HAP-1 (cell line): ENCODE data around the gene TADA3.
A peak's percentile ranks its signal among the peaks of the same experiment; 100 is the strongest.

ENCODE experiments used
- DNase-seq, 2 experiments: peaks; one replicate each; pipeline ENCODE4 v3.0.0-alpha.2; 2016 to 2020; ENCODE audit warnings: low spot score in 2 of 2
- H3K27me3 ChIP-seq: fragments of 250-450 bp; sonication (Bioruptor Pico); 2 replicates; pipeline ENCODE4 v1.5.1; 2020; ENCODE audit warnings: low read depth, mild to moderate bottlenecking, moderate library complexity
- H3K36me3 ChIP-seq: fragments of 250-450 bp; sonication (Bioruptor Pico); replicated peaks from 2 replicates; pipeline ENCODE4 v1.5.1; 2020; ENCODE audit warnings: mild to moderate bottlenecking
- H3K4me1 ChIP-seq: fragments of 250-450 bp; sonication (Bioruptor Pico); 2 replicates; pipeline ENCODE4 v1.5.1; 2020; ENCODE audit warnings: mild to moderate bottlenecking
- H3K4me3 ChIP-seq: fragments of 250-450 bp; sonication (Bioruptor Pico); 2 replicates; pipeline ENCODE4 v1.5.1; 2020; ENCODE audit warnings: mild to moderate bottlenecking, moderate library complexity
- H3K9me3 ChIP-seq: fragments of 250-450 bp; sonication (Bioruptor Pico); 2 replicates; pipeline ENCODE4 v1.5.1; 2020; ENCODE audit warnings: mild to moderate bottlenecking, moderate library complexity
- in situ Hi-C: fragments of 300-500 bp; cut with MboI; formaldehyde crosslinking; loops from 3 replicates; pipeline ENCODE4 v1.14.3; 2020; ENCODE audit warnings: low sequenced_read_pairs, inconsistent platforms, mixed read lengths

Gene TADA3

GRCh38 chr3:9749645-9750555 lies 42.4 kb downstream of the TADA3 start, which contains the start of gene OGG1:
Gene OGG1 (plus strand): TSS chr3:9749952. CDS start chr3:9750287, 335 bp downstream.
- Histone ChIP-seq H3K36me3 (peaks cover 57% of the 10 kb centered on the region), H3K9me3 (no peaks in the 10 kb centered on the region), H3K4me1 (peaks cover 5% of the 10 kb centered on the region), H3K27me3 (no peaks in the 10 kb centered on the region), H3K4me3 (peak within 1 kb of the TSS; percentile 57)
- peak; percentile 95 to 99 for DNase-seq
- in situ Hi-C loops, result no loop called here

- peaks cover 5% of the 10 kb centered on the region for H3K4me1 ChIP-seq
- peak in 1 of 2 experiments; percentile 43 for DNase-seq
- H3K27me3 ChIP-seq, result no peaks in the 10 kb centered on the region
- H3K9me3 ChIP-seq, result no peaks in the 10 kb centered on the region
- H3K36me3 ChIP-seq, result peaks cover 63% of the 10 kb centered on the region
- in situ Hi-C loops, result no loop called here
- peak overlapping the region; percentile 57 for H3K4me3 ChIP-seq
Observed at GRCh38 chr3:9749296-9749644, 43.0 kb downstream of the TADA3 start.

- in situ Hi-C loops, result no loop called here
- H3K4me1 ChIP-seq, result peaks cover 5% of the 10 kb centered on the region
- peaks cover 75% of the 10 kb centered on the region for H3K36me3 ChIP-seq
- no peaks in the 10 kb centered on the region for H3K27me3 ChIP-seq
- no peak for DNase-seq
- H3K9me3 ChIP-seq, result no peaks in the 10 kb centered on the region
- no peak overlapping the region for H3K4me3 ChIP-seq
Observed at GRCh38 chr3:9748031-9748430, 44.2 kb downstream of the TADA3 start.

- in situ Hi-C loops, result no loop called here
- Histone ChIP-seq H3K27me3 (no peaks in the 10 kb centered on the region), H3K36me3 (peaks cover 80% of the 10 kb centered on the region), H3K4me1 (peaks cover 5% of the 10 kb centered on the region), H3K4me3 (no peak overlapping the region), H3K9me3 (no peaks in the 10 kb centered on the region)
- no peak for DNase-seq
Observed at GRCh38 chr3:9747267-9747666, 45.0 kb downstream of the TADA3 start.

GRCh38 chr3:9746330-9746729 lies 45.9 kb downstream of the TADA3 start:
- Histone ChIP-seq H3K36me3 (peaks cover 80% of the 10 kb centered on the region), H3K9me3 (no peaks in the 10 kb centered on the region), H3K27me3 (no peaks in the 10 kb centered on the region), H3K4me3 (no peak overlapping the region), H3K4me1 (peaks cover 5% of the 10 kb centered on the region)
- in situ Hi-C loops, result no loop called here
- DNase-seq, result no peak

- Histone ChIP-seq H3K27me3 (no peaks in the 10 kb centered on the region), H3K4me1 (peaks cover 5% of the 10 kb centered on the region), H3K36me3 (peaks cover 86% of the 10 kb centered on the region), H3K4me3 (no peak overlapping the region), H3K9me3 (no peaks in the 10 kb centered on the region)
- DNase-seq, result no peak
- in situ Hi-C loops, result no loop called here
Observed at GRCh38 chr3:9745521-9745920, 46.8 kb downstream of the TADA3 start.

- Histone ChIP-seq H3K27me3 (no peaks in the 10 kb centered on the region), H3K4me3 (no peak overlapping the region), H3K4me1 (peaks cover 3% of the 10 kb centered on the region), H3K36me3 (peaks cover 97% of the 10 kb centered on the region), H3K9me3 (no peaks in the 10 kb centered on the region)
- in situ Hi-C loops, result no loop called here
- DNase-seq, result no peak
Observed at GRCh38 chr3:9744162-9744561, 48.1 kb downstream of the TADA3 start.

GRCh38 chr3:9743548-9743947 lies 48.7 kb downstream of the TADA3 start:
- in situ Hi-C loops, result no loop called here
- Histone ChIP-seq H3K4me1 (no peaks in the 10 kb centered on the region), H3K4me3 (no peak overlapping the region), H3K9me3 (no peaks in the 10 kb centered on the region), H3K36me3 (peaks cover 99% of the 10 kb centered on the region), H3K27me3 (no peaks in the 10 kb centered on the region)
- DNase-seq, result no peak

- Histone ChIP-seq H3K4me3 (no peak overlapping the region), H3K36me3 (peaks cover 92% of the 10 kb centered on the region), H3K27me3 (no peaks in the 10 kb centered on the region), H3K4me1 (no peaks in the 10 kb centered on the region), H3K9me3 (no peaks in the 10 kb centered on the region)
- in situ Hi-C loops, result no loop called here
- DNase-seq, result no peak
Observed at GRCh38 chr3:9742560-9742959, 49.7 kb downstream of the TADA3 start.

- no peaks in the 10 kb centered on the region for H3K9me3 ChIP-seq
- DNase-seq, result no peak
- in situ Hi-C loops, result no loop called here
- H3K27me3 ChIP-seq, result no peaks in the 10 kb centered on the region
- H3K4me3 ChIP-seq, result no peak overlapping the region
- H3K4me1 ChIP-seq, result no peaks in the 10 kb centered on the region
- peaks cover 86% of the 10 kb centered on the region for H3K36me3 ChIP-seq
Observed at GRCh38 chr3:9739181-9739580, 53.1 kb downstream of the TADA3 start.

GRCh38 chr3:9736831-9737230 lies 55.4 kb downstream of the TADA3 start:
- Histone ChIP-seq H3K4me1 (peaks cover 8% of the 10 kb centered on the region; the same call in 1 of the 2 replicates), H3K4me3 (no peak overlapping the region), H3K9me3 (no peaks in the 10 kb centered on the region), H3K36me3 (peaks cover 69% of the 10 kb centered on the region), H3K27me3 (no peaks in the 10 kb centered on the region)
- no peak for DNase-seq
- in situ Hi-C loops, result no loop called here

GRCh38 chr3:9732740-9733115 lies 59.5 kb downstream of the TADA3 start:
- no peaks in the 10 kb centered on the region for H3K9me3 ChIP-seq
- H3K27me3 ChIP-seq, result no peaks in the 10 kb centered on the region
- DNase-seq, result no peak
- peak overlapping the region; percentile 99 for H3K4me3 ChIP-seq
- in situ Hi-C loops, result no loop called here
- H3K4me1 ChIP-seq, result peaks cover 10% of the 10 kb centered on the region; the same call in 1 of the 2 replicates
- H3K36me3 ChIP-seq, result peaks cover 39% of the 10 kb centered on the region

- Histone ChIP-seq H3K9me3 (no peaks in the 10 kb centered on the region), H3K36me3 (peaks cover 35% of the 10 kb centered on the region), H3K4me3 (peak overlapping the region; percentile 99), H3K4me1 (peaks cover 10% of the 10 kb centered on the region; the same call in 1 of the 2 replicates), H3K27me3 (no peaks in the 10 kb centered on the region)
- DNase-seq, result peak in 1 of 2 experiments; percentile 42
- in situ Hi-C loops, result no loop called here
Observed at GRCh38 chr3:9732080-9732739, 60.1 kb downstream of the TADA3 start.
